IMR-90 (cell line): ENCODE results near the gene NUBPL. TPM values are rescaled to one million over a fixed set of nuclear protein-coding genes. Genes with fewer than 3 reads are reported as not detected.
"Not testable (repeated sequence)": the region's sequence is repeated elsewhere in the genome, so short reads cannot be mapped to it uniquely, and the experiment has no call there.

Experiments used
- ATAC-seq: fragments of 200-7000 bp; cut with Tn5 transposase; 2 replicates; pipeline ENCODE4 v1.9.1; 2020; ENCODE audit warnings: low read depth, mild to moderate bottlenecking, moderate library complexity
- BruUV-seq: library from RNA; stranded (reverse); fragments of 400-500 nt; replicated peaks from 2 replicates; lab custom pipeline; 2021; lab: Mats Ljungman, UMichigan
- CTCF ChIA-PET: fragments of 300-600 bp; formaldehyde crosslinking; extraction: SDS; loops from one replicate; lab custom pipeline; 2021; ENCODE audit warnings: antibody characterized with exemption; lab: Yijun Ruan, JAX
- POLR2A ChIA-PET: fragments of 300-600 bp; sonication (Branson Sonifier 250); formaldehyde crosslinking; loops from one replicate; lab custom pipeline; 2022; ENCODE audit warnings: antibody characterized with exemption; ENCODE audit not compliant: unreplicated experiment; lab: Charles Lee
- DNase-seq: peaks from one replicate; pipeline ENCODE4 v3.0.0; 2013
- H2AFZ ChIP-seq: replicated peaks from 2 replicates; pipeline ENCODE3; 2013; ENCODE audit warnings: low read length, mild to moderate bottlenecking; ENCODE audit not compliant: poor library complexity
- H2AK5ac ChIP-seq: 2 replicates; pipeline ENCODE4 v1.6.1; 2013; ENCODE audit warnings: low read depth, low read length, inconsistent platforms
- H2AK9ac ChIP-seq: replicated peaks from 2 replicates; pipeline ENCODE3; 2013; ENCODE audit warnings: mild to moderate bottlenecking, low read depth, low read length, moderate library complexity; ENCODE audit not compliant: poor library complexity
- H2BK120ac ChIP-seq: 2 replicates; pipeline ENCODE4 v1.6.1; 2013; ENCODE audit warnings: low read depth, low read length, inconsistent platforms
- H2BK15ac ChIP-seq: 3 replicates; pipeline ENCODE4 v1.6.1; 2013; ENCODE audit warnings: low read depth, low read length, inconsistent platforms
- H2BK20ac ChIP-seq: 2 replicates; pipeline ENCODE4 v1.6.1; 2013; ENCODE audit warnings: low read depth, mild to moderate bottlenecking, inconsistent platforms, low read length, moderate library complexity
- H2BK5ac ChIP-seq: 2 replicates; pipeline ENCODE4 v1.6.1; 2013; ENCODE audit warnings: mild to moderate bottlenecking, low read depth, low read length, inconsistent platforms; ENCODE audit not compliant: poor library complexity, severe bottlenecking
- H3K14ac ChIP-seq: replicated peaks from 2 replicates; pipeline ENCODE4 v1.6.1; 2013; ENCODE audit warnings: low read depth, low read length, inconsistent platforms
- H3K18ac ChIP-seq: 2 replicates; pipeline ENCODE4 v1.6.1; 2013; ENCODE audit warnings: low read depth, low read length, control low read depth
- H3K23ac ChIP-seq: 2 replicates; pipeline ENCODE4 v1.6.1; 2013; ENCODE audit warnings: low read depth, low read length, inconsistent platforms
- H3K27ac ChIP-seq: 2 replicates; pipeline ENCODE4 v1.5.1; 2013; ENCODE audit warnings: mild to moderate bottlenecking, control low read depth, low read length; ENCODE audit not compliant: insufficient read depth
- H3K27me3 ChIP-seq: 2 replicates; pipeline ENCODE4 v1.6.1; 2013; ENCODE audit warnings: low read length; ENCODE audit not compliant: control insufficient read depth, insufficient read depth
- H3K36me3 ChIP-seq: 2 replicates; pipeline ENCODE4 v1.6.1; 2013; ENCODE audit warnings: low read length, mixed read lengths; ENCODE audit not compliant: control insufficient read depth, insufficient read depth
- H3K4ac ChIP-seq: 2 replicates; pipeline ENCODE4 v1.6.1; 2013; ENCODE audit warnings: low read depth, low read length, inconsistent platforms
- H3K4me1 ChIP-seq: 2 replicates; pipeline ENCODE4 v1.6.1; 2013; ENCODE audit warnings: low read length, mixed read lengths; ENCODE audit not compliant: control insufficient read depth, insufficient read depth
- H3K4me2 ChIP-seq: 2 replicates; pipeline ENCODE4 v1.6.1; 2013; ENCODE audit warnings: low read depth, mild to moderate bottlenecking, control low read depth, low read length, moderate library complexity
- H3K4me3 ChIP-seq: 2 replicates; pipeline ENCODE4 v1.5.1; 2013; ENCODE audit warnings: low read depth, mild to moderate bottlenecking, control low read depth, low read length, moderate library complexity; ENCODE audit not compliant: insufficient read depth
- H3K56ac ChIP-seq: 2 replicates; pipeline ENCODE4 v1.6.1; 2013; ENCODE audit warnings: low read length, inconsistent platforms; ENCODE audit not compliant: insufficient read depth; ENCODE audit errors: extremely low read depth
- H3K79me1 ChIP-seq, 2 experiments: 2 replicates each; pipeline ENCODE4 v1.6.1; 2013; ENCODE audit warnings: low read length in 2 of 2, inconsistent platforms in 1 of 2, low read depth in 1 of 2
- H3K9ac ChIP-seq: 2 replicates; pipeline ENCODE4 v1.6.1; 2013; ENCODE audit warnings: low read depth, low read length, control low read depth
- H3K9me1 ChIP-seq: 2 replicates; pipeline ENCODE4 v1.6.1; 2013; ENCODE audit warnings: low read length, inconsistent platforms; ENCODE audit not compliant: insufficient read depth
- H3K9me3 ChIP-seq: 2 replicates; pipeline ENCODE4 v1.6.1; 2013; ENCODE audit warnings: low read length; ENCODE audit not compliant: control insufficient read depth, insufficient read depth
- H4K20me1 ChIP-seq: 2 replicates; pipeline ENCODE4 v1.6.1; 2013; ENCODE audit warnings: low read length, inconsistent platforms; ENCODE audit not compliant: insufficient read depth
- H4K5ac ChIP-seq: 2 replicates; pipeline ENCODE4 v1.6.1; 2013; ENCODE audit warnings: mild to moderate bottlenecking, low read depth, low read length, control low read depth
- H4K8ac ChIP-seq, 2 experiments: 2 replicates each; pipeline ENCODE4 v1.6.1; 2013; ENCODE audit warnings: low read depth in 2 of 2, low read length in 2 of 2, control low read depth in 1 of 2, inconsistent platforms in 1 of 2
- H4K91ac ChIP-seq: 2 replicates; pipeline ENCODE4 v1.6.1; 2013; ENCODE audit warnings: low read depth, low read length, inconsistent platforms; ENCODE audit not compliant: insufficient read depth
- WGBS, 2 experiments: methylation state at CpG; one replicate each; pipeline versions ENCODE4 v1.1.5 to v1.1.7; 2013; ENCODE audit warnings: missing lambda C conversion rate in 2 of 2; ENCODE audit not compliant: insufficient read length in 1 of 2; ENCODE audit errors: extremely low coverage in 2 of 2; 5-methylcytosine and 5-hydroxymethylcytosine counted together
- dilution Hi-C: fragments of 300-500 bp; cut with HindIII; formaldehyde crosslinking; loops from one replicate; pipeline ENCODE4 v1.14.3; 2018; ENCODE audit warnings: low sequenced_read_pairs; ENCODE audit not compliant: unreplicated experiment
- in situ Hi-C: fragments of 300-500 bp; cut with MboI; formaldehyde crosslinking; loops from 3 replicates; pipeline ENCODE4 v1.14.3; 2019; ENCODE audit warnings: low sequenced_read_pairs, inconsistent platforms, mixed read lengths
- intact Hi-C: fragments of 100-400 bp; cut with micrococcal nuclease; formaldehyde crosslinking; loops from 2 replicates; pipeline ENCODE4 v1.10.0; 2022
- polyA plus RNA-seq, 3 experiments: library from polyadenylated mRNA; depleted of rRNA; stranded (reverse); fragments of >200 nt; gene quantifications; 2 replicates each; pipeline ENCODE4 v1.2.3, GENCODE V29; 2012; ENCODE audit warnings: low replicate concordance in 1 of 3
- total RNA-seq: library from RNA; depleted of rRNA; stranded (reverse); fragments of >200 nt; gene quantifications from 2 replicates; pipeline ENCODE4 v1.2.3, GENCODE V29; 2012

The NUBPL gene
- total and polyA plus RNA-seq, 2 of the 4 experiments (the other 2 are of a cell fraction) = 5.4 to 11.5 TPM

DNA sequence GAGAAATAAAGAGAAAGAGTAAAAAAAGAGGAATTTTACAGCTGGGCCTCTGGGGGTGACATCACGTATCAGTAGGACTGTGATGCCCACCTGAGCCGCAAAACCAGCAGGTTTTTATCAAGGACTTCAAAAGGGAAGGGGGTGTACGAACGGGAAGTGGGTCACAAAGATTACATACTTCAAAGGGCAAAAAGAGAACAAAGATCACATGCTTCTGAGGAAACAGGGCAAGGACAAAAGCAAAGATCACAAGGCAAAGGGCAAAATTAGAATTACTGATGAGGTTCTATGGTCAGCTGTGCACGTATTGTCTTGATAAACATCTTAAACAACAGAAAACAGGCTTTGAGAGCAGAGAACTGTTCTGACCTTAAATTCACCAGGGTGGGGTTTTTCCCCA, 91.7 kb downstream of the NUBPL start:
- H3K79me1 ChIP-seq, H3K27ac ChIP-seq, H3K23ac ChIP-seq, H2BK5ac ChIP-seq, H4K8ac ChIP-seq, H3K4me3 ChIP-seq, H3K14ac ChIP-seq, H4K20me1 ChIP-seq, H3K18ac ChIP-seq, H2BK120ac ChIP-seq, dilution Hi-C loops, H4K5ac ChIP-seq, H3K9me1 ChIP-seq, H2AK5ac ChIP-seq, POLR2A ChIA-PET, H2BK15ac ChIP-seq, BruUV-seq, DNase-seq, H3K27me3 ChIP-seq, H2AK9ac ChIP-seq, H3K4ac ChIP-seq, H2BK20ac ChIP-seq, H3K4me2 ChIP-seq, intact Hi-C loops, H3K36me3 ChIP-seq, ATAC-seq, H3K9ac ChIP-seq, H3K9me3 ChIP-seq, H2AFZ ChIP-seq, in situ Hi-C loops, H3K56ac ChIP-seq, H4K91ac ChIP-seq, H3K4me1 ChIP-seq: not testable (repeated sequence)
- no CpG with 5 or more reads among the region's 5 CpGs for WGBS, 2 experiments
- CTCF ChIA-PET = interaction anchor here (0.6 to 0.9 kb wide), 2 partner anchors 11 to 527 kb away, joined by 3 to 9 read pairs; no protein-coding TSS in a partner anchor
